ENCODE results near the gene KCTD14. TPM values are rescaled to one million over a fixed set of nuclear protein-coding genes. Genes with fewer than 3 reads are reported as not detected.

The KCTD14 gene
- total and polyA plus RNA-seq, 2 of the 4 experiments (the other 2 are of a cell fraction): 0.90 to 0.97 TPM

DNA sequence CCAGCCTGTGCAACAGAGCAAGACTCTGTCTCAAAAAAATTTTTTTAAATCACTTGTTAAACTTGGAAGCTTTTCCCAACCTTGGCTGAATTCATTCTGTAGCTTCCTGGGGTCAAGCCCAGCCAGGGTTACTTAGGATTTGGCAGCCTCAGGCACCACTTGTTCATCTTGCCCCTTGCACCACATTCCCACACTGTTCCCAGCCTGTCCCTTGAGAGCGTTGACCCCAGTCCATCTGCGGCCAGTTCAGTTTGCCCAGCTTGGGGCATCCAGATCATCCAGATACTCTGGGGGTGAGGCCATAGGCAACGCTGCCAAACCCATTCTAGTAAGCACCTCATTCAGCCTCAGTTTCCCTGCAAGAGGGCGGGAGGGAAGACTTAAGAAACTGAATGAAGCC lies 31.9 kb upstream of the KCTD14 start:
- BruUV-seq (replicated peaks): no TSS peak
- H4K8ac ChIP-seq (ENCODE audit: low read depth in 2 of 2, low read length in 2 of 2): no peak overlapping the region
- H3K27me3 ChIP-seq (ENCODE audit: control insufficient read depth, insufficient read depth, low read length): no peaks in the 10 kb centered on the region
- H4K5ac ChIP-seq (ENCODE audit: low read depth, low read length): no peak overlapping the region
- no peak overlapping the region for H3K14ac ChIP-seq (replicated peaks; ENCODE audit: low read depth, low read length)
- peak overlapping the region; percentile 3 for H2AK9ac ChIP-seq (replicated peaks; ENCODE audit: low read depth, low read length, poor library complexity)
- no peak overlapping the region for H2AK5ac ChIP-seq (ENCODE audit: low read depth, low read length)
- TF ChIP-seq CEBPB (IDR thresholded peaks at IDR 0.05; ENCODE audit: low read depth, low read length): no peak
- TF ChIP-seq, protein P1, sequence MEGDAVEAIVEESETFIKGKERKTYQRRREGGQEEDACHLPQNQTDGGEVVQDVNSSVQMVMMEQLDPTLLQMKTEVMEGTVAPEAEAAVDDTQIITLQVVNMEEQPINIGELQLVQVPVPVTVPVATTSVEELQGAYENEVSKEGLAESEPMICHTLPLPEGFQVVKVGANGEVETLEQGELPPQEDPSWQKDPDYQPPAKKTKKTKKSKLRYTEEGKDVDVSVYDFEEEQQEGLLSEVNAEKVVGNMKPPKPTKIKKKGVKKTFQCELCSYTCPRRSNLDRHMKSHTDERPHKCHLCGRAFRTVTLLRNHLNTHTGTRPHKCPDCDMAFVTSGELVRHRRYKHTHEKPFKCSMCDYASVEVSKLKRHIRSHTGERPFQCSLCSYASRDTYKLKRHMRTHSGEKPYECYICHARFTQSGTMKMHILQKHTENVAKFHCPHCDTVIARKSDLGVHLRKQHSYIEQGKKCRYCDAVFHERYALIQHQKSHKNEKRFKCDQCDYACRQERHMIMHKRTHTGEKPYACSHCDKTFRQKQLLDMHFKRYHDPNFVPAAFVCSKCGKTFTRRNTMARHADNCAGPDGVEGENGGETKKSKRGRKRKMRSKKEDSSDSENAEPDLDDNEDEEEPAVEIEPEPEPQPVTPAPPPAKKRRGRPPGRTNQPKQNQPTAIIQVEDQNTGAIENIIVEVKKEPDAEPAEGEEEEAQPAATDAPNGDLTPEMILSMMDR (conservative IDR thresholded peaks at IDR 0.05; ENCODE audit: low read depth, low read length): no peak
- no peak for TF ChIP-seq SMC3 (IDR thresholded peaks at IDR 0.05; ENCODE audit: low read depth, low read length)
- TF ChIP-seq MAZ (IDR thresholded peaks at IDR 0.05; ENCODE audit: borderline replicate concordance, low read depth, low read length): no peak
- no peak for TF ChIP-seq CHD1 (IDR thresholded peaks at IDR 0.05; ENCODE audit: low read depth, low read length)
- TF ChIP-seq FOS (IDR thresholded peaks at IDR 0.05; ENCODE audit: low read depth, low read length): no peak
- TF ChIP-seq NFE2L2 (IDR thresholded peaks at IDR 0.05; ENCODE audit: low read depth, low read length): no peak
- no peak for TF ChIP-seq RFX5 (IDR thresholded peaks at IDR 0.05; ENCODE audit: low read depth, low read length)
- TF ChIP-seq MAFK (IDR thresholded peaks at IDR 0.05; ENCODE audit: low read depth, low read length): no peak
- TF ChIP-seq RCOR1 (IDR thresholded peaks at IDR 0.05; ENCODE audit: insufficient replicate concordance, low read length): no peak
- TF ChIP-seq POLR2A (IDR thresholded peaks at IDR 0.05; ENCODE audit: low read depth, low read length): no peak
- TF ChIP-seq, protein P2, sequence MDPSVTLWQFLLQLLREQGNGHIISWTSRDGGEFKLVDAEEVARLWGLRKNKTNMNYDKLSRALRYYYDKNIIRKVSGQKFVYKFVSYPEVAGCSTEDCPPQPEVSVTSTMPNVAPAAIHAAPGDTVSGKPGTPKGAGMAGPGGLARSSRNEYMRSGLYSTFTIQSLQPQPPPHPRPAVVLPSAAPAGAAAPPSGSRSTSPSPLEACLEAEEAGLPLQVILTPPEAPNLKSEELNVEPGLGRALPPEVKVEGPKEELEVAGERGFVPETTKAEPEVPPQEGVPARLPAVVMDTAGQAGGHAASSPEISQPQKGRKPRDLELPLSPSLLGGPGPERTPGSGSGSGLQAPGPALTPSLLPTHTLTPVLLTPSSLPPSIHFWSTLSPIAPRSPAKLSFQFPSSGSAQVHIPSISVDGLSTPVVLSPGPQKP (IDR thresholded peaks at IDR 0.05; ENCODE audit: borderline replicate concordance, low read depth, low read length): no peak
- H3K27ac ChIP-seq (ENCODE audit: insufficient read depth, low read length): no peak overlapping the region
- intact Hi-C loops (cut with micrococcal nuclease) (no loop called here), in situ Hi-C loops (cut with MboI; ENCODE audit: low sequenced_read_pairs) (no loop called here), dilution Hi-C loops (cut with HindIII; ENCODE audit: low sequenced_read_pairs, unreplicated experiment) (no loop called here)
- H4K91ac ChIP-seq (ENCODE audit: insufficient read depth, low read depth, low read length): no peak overlapping the region
- no peaks in the 10 kb centered on the region for H3K9me3 ChIP-seq (ENCODE audit: control insufficient read depth, insufficient read depth, low read length)
- peaks cover 16% of the 10 kb centered on the region for H3K9me1 ChIP-seq (ENCODE audit: insufficient read depth, low read length)
- CTCF ChIA-PET: no interaction called here
- no peak overlapping the region for H3K4me3 ChIP-seq (ENCODE audit: insufficient read depth, low read depth, low read length)
- peaks cover 3% of the 10 kb centered on the region in 2 experiments; a peak in 3 of 4 replicates for H3K79me1 ChIP-seq (ENCODE audit: low read depth in 1 of 2, low read length in 2 of 2)
- no peak overlapping the region for H3K18ac ChIP-seq (ENCODE audit: low read depth, low read length)
- no CpG with 5 or more reads among the region's 4 CpGs for WGBS, 2 experiments (ENCODE audit: extremely low coverage in 2 of 2, insufficient read length in 1 of 2)
- H2BK120ac ChIP-seq (ENCODE audit: low read depth, low read length): no peak overlapping the region
- H3K4me1 ChIP-seq (ENCODE audit: control insufficient read depth, insufficient read depth, low read length): peaks cover 12% of the 10 kb centered on the region
- no peaks in the 10 kb centered on the region for H4K20me1 ChIP-seq (ENCODE audit: insufficient read depth, low read length)
- H2BK5ac ChIP-seq (ENCODE audit: low read depth, low read length, poor library complexity, severe bottlenecking): no peak overlapping the region
- H3K4ac ChIP-seq (ENCODE audit: low read depth, low read length): no peak overlapping the region
- peak overlapping the region; percentile 41 for H2AFZ ChIP-seq (replicated peaks; ENCODE audit: low read length, poor library complexity)
- no peak overlapping the region for H3K4me2 ChIP-seq (ENCODE audit: low read depth, low read length)
- H3K23ac ChIP-seq (ENCODE audit: low read depth, low read length): no peak overlapping the region; the same call in 1 of the 2 replicates
- H3K36me3 ChIP-seq (ENCODE audit: control insufficient read depth, insufficient read depth, low read length): no peaks in the 10 kb centered on the region
- no peak overlapping the region for H3K9ac ChIP-seq (ENCODE audit: low read depth, low read length)
- H2BK15ac ChIP-seq (ENCODE audit: low read depth, low read length): no peak overlapping the region
- POLR2A ChIA-PET (ENCODE audit: unreplicated experiment): no interaction called here
- ATAC-seq (ENCODE audit: low read depth): no peak
- H3K56ac ChIP-seq (ENCODE audit: extremely low read depth, insufficient read depth, low read length): no peak overlapping the region
- H2BK20ac ChIP-seq (ENCODE audit: low read depth, low read length): no peak overlapping the region
- DNase-seq: no peak
